CMK (cell line): Measurements from ENCODE around the gene TMEM145.
A peak's percentile ranks its signal among the peaks of the same experiment; 100 is the strongest.

Experiments used
- DNase-seq: peaks from one replicate; pipeline ENCODE4 v3.0.0-alpha.2; 2010; ENCODE audit warnings: low read depth

Gene TMEM145

GRCh38 chr19:42278452-42279154, 34.5 kb upstream of the TMEM145 start:
- no peak for DNase-seq

GRCh38 chr19:42279155-42279901, 33.8 kb upstream of the TMEM145 start:
- no peak for DNase-seq

GRCh38 chr19:42279902-42280814, 33.0 kb upstream of the TMEM145 start:
- DNase-seq, result peak; percentile 81

GRCh38 chr19:42280815-42281145, 32.3 kb upstream of the TMEM145 start:
- no peak for DNase-seq

GRCh38 chr19:42281146-42281826, 31.8 kb upstream of the TMEM145 start:
- no peak for DNase-seq

- DNase-seq, result no peak
Measured at GRCh38 chr19:42281827-42282762, 31.0 kb upstream of the TMEM145 start.

GRCh38 chr19:42282819-42283187, 30.3 kb upstream of the TMEM145 start:
- DNase-seq, result no peak

- DNase-seq, result peak; percentile 76
Measured at GRCh38 chr19:42283188-42284065, 29.7 kb upstream of the TMEM145 start.

- no peak for DNase-seq
Measured at GRCh38 chr19:42284066-42284501, 29.0 kb upstream of the TMEM145 start.

- DNase-seq, result no peak
Measured at GRCh38 chr19:42284591-42285341, 28.3 kb upstream of the TMEM145 start.

GRCh38 chr19:42285541-42285941, 27.6 kb upstream of the TMEM145 start:
- no peak for DNase-seq

GRCh38 chr19:42285988-42286348, 27.1 kb upstream of the TMEM145 start:
- DNase-seq, result no peak

- DNase-seq, result no peak
Measured at GRCh38 chr19:42286349-42287016, 26.6 kb upstream of the TMEM145 start.

- no peak for DNase-seq
Measured at GRCh38 chr19:42287017-42287826, 25.9 kb upstream of the TMEM145 start.

GRCh38 chr19:42287827-42288107, 25.3 kb upstream of the TMEM145 start:
- no peak for DNase-seq

- no peak for DNase-seq
Measured at GRCh38 chr19:42288387-42288786, 24.7 kb upstream of the TMEM145 start.

- no peak for DNase-seq
Measured at GRCh38 chr19:42288881-42289555, 24.1 kb upstream of the TMEM145 start.
